HG03097 (cell line): ENCODE results near the gene TMEFF2.
"Not testable (repeated sequence)": the region's sequence is repeated elsewhere in the genome, so short reads cannot be mapped to it uniquely, and the experiment has no call there.

Experiments used
- ATAC-seq: cut with Tn5 transposase; IDR thresholded peaks from one replicate; pipeline ENCODE4 v1.9.1; 2021; ENCODE audit not compliant: unreplicated experiment, low FRiP score

The TMEFF2 gene

DNA sequence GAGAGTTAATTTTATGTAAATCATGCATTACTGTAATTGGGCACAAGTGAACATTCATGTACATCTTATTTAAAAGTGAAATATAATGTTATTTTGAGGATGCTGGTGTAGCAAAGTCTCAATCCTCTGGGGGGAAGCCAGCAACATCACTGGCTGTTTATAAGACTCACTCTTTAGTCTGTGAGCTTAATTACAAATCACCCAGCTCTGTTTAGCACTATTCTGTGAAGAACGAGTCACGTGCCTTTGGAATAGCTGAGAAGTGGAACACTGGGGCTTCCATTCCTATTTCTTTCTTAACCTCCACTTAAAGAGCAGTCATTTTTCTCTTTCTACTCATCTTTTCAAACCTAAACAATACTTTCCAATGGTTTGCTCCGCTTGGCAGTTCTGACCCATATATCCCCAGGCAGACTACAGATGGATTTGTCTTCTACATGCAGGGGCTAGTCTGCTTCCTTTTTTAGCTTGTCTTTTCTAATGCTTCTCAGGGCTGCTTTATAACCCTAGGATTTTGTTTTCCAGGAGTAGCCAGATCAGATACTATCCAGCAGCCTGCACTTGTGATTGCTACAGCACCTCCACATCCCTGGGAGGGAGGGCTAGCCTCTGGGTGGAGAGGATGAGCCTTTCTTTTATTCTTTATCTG, 252.5 kb downstream of the TMEFF2 start:
- ATAC-seq, result no peak

- ATAC-seq, result no peak
These were observed 253.3 kb downstream of the TMEFF2 start for GRCh38 chr2:191941376-191941929.

DNA sequence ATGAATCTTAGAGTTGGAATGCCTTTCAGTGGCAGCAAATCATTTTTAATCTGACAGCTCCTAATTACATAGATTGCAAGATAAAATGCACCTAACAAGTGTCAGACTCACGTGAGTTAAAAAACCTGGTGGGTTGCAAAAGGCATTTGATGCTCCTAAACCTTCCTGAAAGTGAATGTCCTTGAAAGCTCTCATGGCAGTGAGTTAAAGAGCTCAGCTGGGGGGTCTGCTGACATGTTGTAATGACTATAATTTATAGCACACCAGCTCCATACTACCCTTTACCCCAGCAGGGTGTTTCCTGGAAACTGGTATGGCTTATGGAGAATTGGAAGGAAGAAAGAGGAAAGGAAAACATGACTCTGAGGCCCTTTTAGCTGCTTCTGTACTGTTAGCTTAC, 256.0 kb downstream of the TMEFF2 start:
- ATAC-seq, result no peak

- no peak for ATAC-seq
These were observed 257.8 kb downstream of the TMEFF2 start for GRCh38 chr2:191936882-191937405.

DNA sequence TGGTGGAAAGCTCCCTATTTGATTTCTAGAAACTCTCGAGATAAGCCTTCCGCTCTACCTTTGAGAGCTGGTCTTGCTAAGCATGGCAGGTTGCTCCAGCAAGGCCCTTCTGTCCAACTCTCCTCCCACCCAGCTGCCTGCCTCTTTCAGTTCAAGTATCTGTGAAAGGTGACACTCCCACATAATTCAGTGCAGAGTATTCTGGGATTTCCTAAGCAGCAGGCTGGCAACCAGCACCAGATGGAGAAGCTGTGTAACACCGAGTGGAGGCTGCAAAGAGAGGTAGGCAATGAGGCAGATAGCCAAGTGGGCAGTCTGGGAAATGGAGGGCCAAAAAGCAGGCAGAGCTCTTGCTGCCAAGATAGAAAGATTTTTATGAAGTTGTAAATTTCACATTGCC, 259.5 kb downstream of the TMEFF2 start:
- ATAC-seq, result no peak

DNA sequence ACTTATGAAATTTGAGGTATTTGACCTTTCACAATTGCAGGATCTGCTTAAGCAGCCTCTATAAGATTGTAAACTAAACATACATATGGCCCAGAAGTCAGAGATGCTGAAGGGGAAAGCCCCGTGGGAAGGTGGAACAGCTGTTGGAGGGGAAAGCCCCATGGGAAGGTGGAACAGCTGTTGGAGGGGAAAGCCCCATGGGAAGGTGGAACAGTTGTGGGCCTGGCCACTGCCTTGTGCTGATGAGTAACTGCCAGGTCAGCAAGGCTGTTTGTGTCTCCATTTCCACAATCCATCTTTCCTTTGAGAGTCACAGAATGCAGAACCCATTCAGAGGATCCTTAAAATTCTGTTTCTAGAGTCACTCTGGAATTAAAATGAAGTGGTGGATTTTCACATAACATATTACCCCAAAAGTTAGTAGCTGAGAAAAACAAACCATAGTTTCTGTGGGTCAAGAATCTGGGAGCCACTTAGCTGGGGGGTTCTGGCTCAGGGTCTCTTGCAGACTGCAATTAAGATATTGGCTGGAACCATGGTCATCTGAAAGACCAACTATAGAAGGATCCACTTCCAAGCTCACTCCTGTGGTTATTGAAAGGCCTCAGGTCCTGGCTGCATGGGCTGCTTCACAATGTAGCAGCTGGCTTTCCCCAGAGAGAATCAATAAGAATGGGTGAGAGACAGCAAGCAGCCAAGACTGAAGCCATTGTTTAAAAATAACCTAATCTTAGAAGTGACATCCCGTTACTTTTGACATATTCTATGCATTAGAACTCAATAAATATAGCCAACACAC, 261.2 kb downstream of the TMEFF2 start:
- peak; percentile 78 for ATAC-seq

DNA sequence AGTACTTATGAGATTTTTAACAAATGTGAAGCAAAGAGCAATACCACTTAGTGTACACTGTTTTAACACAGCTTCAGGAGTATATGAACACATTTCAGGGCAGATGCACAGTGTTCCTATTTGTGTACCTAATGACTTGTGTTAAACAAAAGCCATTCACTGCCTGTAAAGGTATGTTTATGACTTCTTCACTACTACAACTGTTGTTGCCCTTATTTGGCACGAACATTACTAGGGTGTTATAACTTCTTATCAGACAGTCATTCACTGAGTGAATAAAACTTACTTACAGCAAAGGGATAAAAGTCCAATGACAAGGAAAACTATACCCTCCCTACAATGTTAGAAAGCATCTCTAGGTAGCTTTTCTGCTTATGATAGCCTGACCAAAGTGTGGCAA, 262.4 kb downstream of the TMEFF2 start:
- ATAC-seq, result no peak

- no peak for ATAC-seq
These were observed 263.4 kb downstream of the TMEFF2 start for GRCh38 chr2:191931329-191931728.

GRCh38 chr2:191930205-191930604, 264.5 kb downstream of the TMEFF2 start:
- no peak for ATAC-seq

DNA sequence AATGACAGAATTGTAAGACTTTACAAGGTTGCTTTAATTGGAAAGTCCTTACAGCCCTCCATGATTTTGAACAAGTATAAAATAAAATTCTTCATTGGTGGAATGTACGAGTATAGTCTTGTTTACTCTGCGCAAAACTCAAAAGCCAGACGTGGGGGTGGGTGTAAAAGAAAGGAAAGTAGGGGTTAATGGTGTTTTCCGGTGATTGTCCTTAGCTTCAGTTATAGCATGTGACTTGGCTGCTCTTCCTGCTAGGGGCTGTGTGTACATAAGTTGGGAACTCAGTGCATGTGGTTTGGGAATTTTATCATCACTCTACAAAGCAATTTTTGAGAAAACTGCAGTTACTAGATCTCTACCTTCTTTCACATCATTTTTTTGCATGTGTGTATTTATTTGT, 265.4 kb downstream of the TMEFF2 start:
- ATAC-seq, result no peak

- ATAC-seq, result no peak
These were observed 266.7 kb downstream of the TMEFF2 start for GRCh38 chr2:191927991-191928390.

GRCh38 chr2:191927319-191927867, 267.3 kb downstream of the TMEFF2 start:
- ATAC-seq, result no peak

- ATAC-seq, result no peak
These were observed 268.1 kb downstream of the TMEFF2 start for GRCh38 chr2:191926671-191927070.

- ATAC-seq, result no peak
These were observed 271.1 kb downstream of the TMEFF2 start for GRCh38 chr2:191923652-191923997.

- peak; percentile 94 for ATAC-seq
These were observed 271.7 kb downstream of the TMEFF2 start for GRCh38 chr2:191922736-191923651.

DNA sequence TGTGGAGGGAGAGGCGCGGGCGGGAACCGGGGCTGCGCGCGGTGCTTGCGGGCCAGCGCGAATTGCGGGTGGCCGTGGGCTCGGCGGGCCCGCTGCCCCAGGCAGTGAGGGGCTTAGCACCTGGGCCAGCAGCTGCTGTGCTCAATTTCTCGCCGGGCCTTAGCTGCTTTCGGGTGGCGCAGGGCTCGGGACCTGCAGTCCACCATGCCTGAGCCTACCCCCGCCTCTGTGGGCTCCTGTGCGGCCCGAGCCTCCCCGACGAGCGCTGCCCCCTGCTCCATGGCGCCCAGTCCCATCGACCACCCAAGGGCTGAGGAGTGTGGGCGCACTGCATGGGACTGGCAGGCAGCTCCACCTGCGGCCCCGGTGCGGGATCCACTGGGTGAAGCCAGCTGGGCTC, 273.1 kb downstream of the TMEFF2 start:
- ATAC-seq, result not testable (repeated sequence)

- no peak for ATAC-seq
These were observed 274.2 kb downstream of the TMEFF2 start for GRCh38 chr2:191920502-191920901.

DNA sequence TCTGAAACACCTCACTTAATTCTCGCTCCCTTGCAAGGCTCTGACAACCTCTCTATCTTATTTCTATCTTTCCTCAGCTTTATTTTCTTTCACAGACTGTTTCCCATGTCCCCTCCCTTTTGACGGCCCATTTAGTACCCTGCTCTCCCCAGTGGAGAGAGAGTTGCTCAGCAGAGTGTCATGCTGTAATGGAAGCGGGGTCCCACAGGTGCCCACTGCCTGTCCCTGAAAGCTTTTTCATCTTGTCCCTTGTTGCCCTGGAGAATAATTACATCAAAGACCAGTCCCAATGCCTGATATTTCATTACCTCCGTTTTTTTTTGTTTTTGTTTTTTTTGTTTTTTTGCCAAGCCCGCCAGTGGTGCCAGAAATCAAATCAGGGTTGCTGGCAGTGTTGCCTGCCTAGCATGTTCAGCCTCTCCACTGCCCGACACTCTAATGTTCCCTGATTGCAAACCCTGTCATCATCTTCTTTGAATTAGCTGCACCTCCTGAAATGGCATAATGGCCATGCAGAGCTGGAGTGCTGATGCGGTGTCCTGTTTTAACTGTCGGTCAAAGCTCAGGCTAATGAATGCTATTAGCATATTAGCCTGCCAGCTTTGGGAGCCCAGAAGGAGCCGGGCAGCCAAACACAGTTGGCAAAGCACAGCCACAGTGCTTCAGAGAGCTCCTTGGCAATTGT, 276.6 kb downstream of the TMEFF2 start:
- ATAC-seq, result no peak

- ATAC-seq, result no peak
These were observed 277.3 kb downstream of the TMEFF2 start for GRCh38 chr2:191917430-191917881.

GRCh38 chr2:191916826-191917225, 277.9 kb downstream of the TMEFF2 start:
- no peak for ATAC-seq
